GM18498 (cell line): Measurements from ENCODE around the gene PDGFA.

ENCODE experiments used
- ATAC-seq: cut with Tn5 transposase; IDR thresholded peaks from one replicate; pipeline ENCODE4 v1.9.1; 2021; ENCODE audit warnings: mild to moderate bottlenecking, moderate library complexity; ENCODE audit not compliant: unreplicated experiment

The PDGFA gene

GRCh38 chr7:519484-520390, at the start of gene PDGFA:
TSS of gene PDGFA (minus strand) at chr7:519846. CDS start at chr7:519001, 845 bp downstream.
- ATAC-seq: no peak

GRCh38 chr7:568031-568951, 48.6 kb upstream of the PDGFA start:
- ATAC-seq: no peak

GRCh38 chr7:567305-567883, 47.7 kb upstream of the PDGFA start:
- no peak for ATAC-seq

- no peak for ATAC-seq
Observed at GRCh38 chr7:566100-566499, 46.5 kb upstream of the PDGFA start.

- ATAC-seq: no peak
Observed at GRCh38 chr7:564176-564865, 44.7 kb upstream of the PDGFA start.

GRCh38 chr7:563629-564170, 44.1 kb upstream of the PDGFA start:
- ATAC-seq: no peak

GRCh38 chr7:562789-563628, 43.4 kb upstream of the PDGFA start:
- ATAC-seq: no peak

GRCh38 chr7:562374-562675, 42.7 kb upstream of the PDGFA start:
- ATAC-seq: no peak

- no peak for ATAC-seq
Observed at GRCh38 chr7:561631-562373, 42.2 kb upstream of the PDGFA start.

- ATAC-seq: no peak
Observed at GRCh38 chr7:560966-561630, 41.5 kb upstream of the PDGFA start.

- no peak for ATAC-seq
Observed at GRCh38 chr7:559396-559705, 39.7 kb upstream of the PDGFA start.

GRCh38 chr7:557558-557881, 37.9 kb upstream of the PDGFA start:
- ATAC-seq: no peak

- ATAC-seq: no peak
Observed at GRCh38 chr7:556837-557557, 37.4 kb upstream of the PDGFA start.

- no peak for ATAC-seq
Observed at GRCh38 chr7:556291-556826, 36.7 kb upstream of the PDGFA start.

GRCh38 chr7:555551-556160, 36.0 kb upstream of the PDGFA start:
- no peak for ATAC-seq

GRCh38 chr7:553636-554111, 34.0 kb upstream of the PDGFA start:
- ATAC-seq: no peak

- no peak for ATAC-seq
Observed at GRCh38 chr7:552868-553635, 33.4 kb upstream of the PDGFA start.
